Measurements from ENCODE around the gene BIRC6. TPM values are rescaled to one million over a fixed set of nuclear protein-coding genes. Genes with fewer than 3 reads are reported as not detected.

The BIRC6 gene
- total RNA-seq, 1 donor from 2014 or later, result 123 TPM

DNA sequence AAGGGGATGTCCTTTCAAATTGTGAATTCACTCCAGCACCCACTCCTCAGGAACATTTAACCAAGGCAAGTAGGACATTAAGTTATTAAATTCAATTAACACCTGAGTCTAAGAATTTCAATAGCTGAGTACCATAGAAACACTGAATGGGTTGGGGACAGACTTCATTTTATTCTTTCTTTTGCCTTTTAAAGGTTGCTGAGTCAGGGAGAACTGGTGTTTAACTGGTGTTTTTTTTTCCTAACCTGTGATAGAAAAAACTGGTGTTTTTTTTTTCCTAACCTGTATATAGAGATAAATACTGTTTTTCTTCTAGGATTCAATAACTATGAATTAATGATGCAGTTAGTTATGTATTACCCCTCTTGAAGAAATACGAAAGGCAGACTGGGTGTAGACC is 309.9 kb downstream of the BIRC6 start:
- intact Hi-C loops (cut with micrococcal nuclease), result no loop called here

- intact Hi-C loops (cut with micrococcal nuclease), result no loop called here
Observed at GRCh38 chr2:32668254-32668653, 311.4 kb downstream of the BIRC6 start.

Other genes starting within 250 kb of the BIRC6 start
- 25.1 and 28.6 TPM in 2 replicates for gene SLC30A6, start 191.2 kb upstream of the BIRC6 start, total RNA-seq
- 0.07 and 0.12 TPM in 2 replicates for gene NLRC4, start 92.1 kb upstream of the BIRC6 start, total RNA-seq
- 37.6 and 41.1 TPM in 2 replicates for gene YIPF4, start 79.1 kb upstream of the BIRC6 start, total RNA-seq

Data from T-helper 1 cell treated with Interleukin-12 subunit alpha and Interleukin-12 subunit beta and Interleukin-4 antibody, amounts not matched to agents 30 ng/mL and 1 ng/mL, for 36 hours (primary cell).